SU-DHL-6 (cell line): ENCODE measurements around the gene TGFB2.

Source experiments
- EZH2phosphoT487 ChIP-seq: fragments of 200-600 bp; sonication (generic), shearing (Covaris generic); conservative IDR thresholded peaks from 2 replicates; pipeline ENCODE4 v1.6.1; 2018; ENCODE audit warnings: mild to moderate bottlenecking, antibody characterized with exemption, low read length, moderate library complexity, mixed read lengths
- TF ChIP-seq, protein P1 (sequence below): fragments of 200-600 bp; sonication (generic); IDR thresholded peaks from one replicate; pipeline ENCODE4 v1.5.1; 2017; ENCODE audit warnings: antibody characterized with exemption, mild to moderate bottlenecking, low read length, moderate library complexity; ENCODE audit not compliant: insufficient read depth, poor library complexity, severe bottlenecking

DNA sequence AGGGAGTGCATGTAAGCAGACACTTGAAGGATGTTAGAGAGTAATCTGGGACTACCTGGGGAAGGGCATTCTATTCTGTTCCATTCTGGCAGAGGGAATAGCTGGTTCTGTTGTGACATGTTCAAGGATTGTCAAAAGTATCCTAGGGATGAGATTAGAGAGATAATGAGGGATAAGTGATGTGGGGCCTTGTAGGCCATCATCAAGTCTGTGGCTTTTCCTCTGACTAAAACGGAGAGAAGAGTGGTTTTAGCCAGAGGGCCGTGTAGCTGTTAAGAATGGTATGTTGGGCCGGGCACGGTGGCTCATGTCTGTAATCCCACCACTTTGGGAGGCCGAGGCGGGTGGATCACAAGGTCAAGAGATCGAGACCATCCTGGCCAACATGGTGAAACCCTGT, 23.6 kb downstream of the TGFB2 start:
- TF ChIP-seq, protein P1, sequence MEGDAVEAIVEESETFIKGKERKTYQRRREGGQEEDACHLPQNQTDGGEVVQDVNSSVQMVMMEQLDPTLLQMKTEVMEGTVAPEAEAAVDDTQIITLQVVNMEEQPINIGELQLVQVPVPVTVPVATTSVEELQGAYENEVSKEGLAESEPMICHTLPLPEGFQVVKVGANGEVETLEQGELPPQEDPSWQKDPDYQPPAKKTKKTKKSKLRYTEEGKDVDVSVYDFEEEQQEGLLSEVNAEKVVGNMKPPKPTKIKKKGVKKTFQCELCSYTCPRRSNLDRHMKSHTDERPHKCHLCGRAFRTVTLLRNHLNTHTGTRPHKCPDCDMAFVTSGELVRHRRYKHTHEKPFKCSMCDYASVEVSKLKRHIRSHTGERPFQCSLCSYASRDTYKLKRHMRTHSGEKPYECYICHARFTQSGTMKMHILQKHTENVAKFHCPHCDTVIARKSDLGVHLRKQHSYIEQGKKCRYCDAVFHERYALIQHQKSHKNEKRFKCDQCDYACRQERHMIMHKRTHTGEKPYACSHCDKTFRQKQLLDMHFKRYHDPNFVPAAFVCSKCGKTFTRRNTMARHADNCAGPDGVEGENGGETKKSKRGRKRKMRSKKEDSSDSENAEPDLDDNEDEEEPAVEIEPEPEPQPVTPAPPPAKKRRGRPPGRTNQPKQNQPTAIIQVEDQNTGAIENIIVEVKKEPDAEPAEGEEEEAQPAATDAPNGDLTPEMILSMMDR = no peak
- no peak for TF ChIP-seq EZH2phosphoT487
